ENCODE data around the gene EMD. TPM values are rescaled to one million over a fixed set of nuclear protein-coding genes. Genes with fewer than 3 reads are reported as not detected.

EMD gene
- polyA plus RNA-seq, 1 of the 3 experiments (the other 2 are of a cell fraction): 68.0 TPM

DNA sequence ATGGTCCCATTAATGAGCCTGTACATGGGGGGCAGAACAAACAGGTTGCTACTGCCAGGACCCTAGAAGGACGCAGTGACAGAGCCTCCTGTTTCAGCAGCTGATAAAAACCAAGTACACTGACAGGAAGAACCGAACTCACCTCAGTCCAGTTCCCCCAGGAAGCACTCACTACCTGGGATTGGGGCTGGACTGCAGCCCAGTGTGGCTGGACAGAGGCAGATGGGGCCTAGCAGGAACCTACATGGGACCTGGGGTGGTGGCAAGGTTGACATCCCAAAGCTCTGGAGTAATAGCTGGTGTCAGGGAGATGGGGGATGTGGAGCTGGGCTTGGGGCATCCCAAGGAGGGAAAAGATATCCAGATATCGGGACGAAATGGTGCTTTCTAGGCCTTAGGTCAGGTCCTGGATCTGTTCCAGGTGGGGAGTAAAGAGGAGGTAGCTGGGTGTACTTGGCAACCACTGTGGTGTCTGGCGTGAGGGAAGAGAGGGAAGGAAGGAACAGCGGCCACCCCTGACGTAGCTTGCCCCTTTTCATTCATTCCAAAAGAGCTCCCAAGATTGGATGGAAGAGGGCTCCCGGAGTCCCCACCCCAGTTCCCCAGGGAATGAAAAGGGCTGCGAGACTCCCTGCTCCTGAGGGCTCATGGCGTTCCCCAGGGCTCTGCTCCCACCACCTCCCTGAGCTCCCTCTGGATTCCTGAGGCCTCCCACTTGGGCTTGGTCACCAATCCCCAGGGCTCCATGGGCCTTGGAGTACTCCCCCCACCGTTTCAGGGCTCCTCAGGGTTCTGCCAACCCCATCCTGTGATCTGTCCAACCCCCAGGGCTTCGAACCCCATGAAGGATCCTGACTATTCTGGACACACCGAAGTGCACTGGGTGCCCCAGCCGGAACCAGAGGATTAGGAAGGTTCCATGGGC is 4.5 kb downstream of the EMD start:
- Histone ChIP-seq H3K4me2 (no peak overlapping the region), H3F3A (replicated peaks; ENCODE audit: insufficient read depth) (peaks cover 6% of the 10 kb centered on the region), H3K79me2 (ENCODE audit: insufficient read depth) (peaks cover 24% of the 10 kb centered on the region), H3K9me3 (no peaks in the 10 kb centered on the region), H3K27ac (ENCODE audit: low read depth in 2 of 2, low read length in 1 of 2) (no peak overlapping the region), H3K4me3 (ENCODE audit: low read depth in 2 of 2, low read length in 1 of 2) (no peak overlapping the region), H3K9ac (no peak overlapping the region), H3K4me1 (ENCODE audit: control insufficient read depth in 1 of 2, insufficient read depth in 2 of 2, low read depth in 1 of 2, low read length in 1 of 2) (peaks cover 0 to 17% of the 10 kb centered on the region in 2 experiments; a peak in 1 of 4 replicates), H4K20me1 (ENCODE audit: insufficient read depth) (no peaks in the 10 kb centered on the region), H3K36me3 (replicated peaks in 1 of 2; ENCODE audit: control insufficient read depth in 1 of 2, insufficient read depth in 2 of 2, low read length in 1 of 2) (no peaks in the 10 kb centered on the region), H3K27me3 (ENCODE audit: insufficient read depth) (no peaks in the 10 kb centered on the region; the same call in 1 of the 2 replicates), H3K9me2 (no peaks in the 10 kb centered on the region), H2AFZ (ENCODE audit: low read depth) (no peak overlapping the region)
- POLR2A ChIA-PET: interaction anchor here (0.6 to 1.2 kb wide), 3 partner anchors 16 to 75 kb away, joined by 3 read pairs; no protein-coding TSS in a partner anchor
- CTCF ChIA-PET: interaction anchor here (0.9 to 1.4 kb wide), 3 partner anchors 10 to 151 kb away, joined by 3 to 5 read pairs (median 3); no protein-coding TSS in a partner anchor
- 61% methylated on average over 12 of the region's 14 CpGs for WGBS (ENCODE audit: low lambda C conversion rate)
- TF ChIP-seq, protein P1, sequence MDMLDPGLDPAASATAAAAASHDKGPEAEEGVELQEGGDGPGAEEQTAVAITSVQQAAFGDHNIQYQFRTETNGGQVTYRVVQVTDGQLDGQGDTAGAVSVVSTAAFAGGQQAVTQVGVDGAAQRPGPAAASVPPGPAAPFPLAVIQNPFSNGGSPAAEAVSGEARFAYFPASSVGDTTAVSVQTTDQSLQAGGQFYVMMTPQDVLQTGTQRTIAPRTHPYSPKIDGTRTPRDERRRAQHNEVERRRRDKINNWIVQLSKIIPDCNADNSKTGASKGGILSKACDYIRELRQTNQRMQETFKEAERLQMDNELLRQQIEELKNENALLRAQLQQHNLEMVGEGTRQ (IDR thresholded peaks at IDR 0.05; ENCODE audit: borderline replicate concordance, low read depth, low read length): no peak
- no peak for TF ChIP-seq MEF2A (IDR thresholded peaks at IDR 0.05; ENCODE audit: borderline replicate concordance, low read depth)
- no peak for TF ChIP-seq RXRA (IDR thresholded peaks at IDR 0.05; ENCODE audit: borderline replicate concordance, low read depth)
- no peak for TF ChIP-seq RFX5 (IDR thresholded peaks at IDR 0.05; ENCODE audit: low read length)
- no peak for TF ChIP-seq RCOR1 (IDR thresholded peaks at IDR 0.05; ENCODE audit: low read length)
- TF ChIP-seq TEAD4 (IDR thresholded peaks at IDR 0.05; ENCODE audit: borderline replicate concordance, insufficient read depth): no peak
- TF ChIP-seq JUND (IDR thresholded peaks at IDR 0.05): no peak
- TF ChIP-seq TAF1 (IDR thresholded peaks at IDR 0.05; ENCODE audit: borderline replicate concordance, low read depth, low read length): no peak
- no peak for TF ChIP-seq YY1 (IDR thresholded peaks at IDR 0.05; ENCODE audit: low read depth)
- TF ChIP-seq SMC3 (IDR thresholded peaks at IDR 0.05; ENCODE audit: low read depth, low read length): no peak
- TF ChIP-seq NFIC (IDR thresholded peaks at IDR 0.05; ENCODE audit: borderline replicate concordance): no peak
- TF ChIP-seq, protein P2, sequence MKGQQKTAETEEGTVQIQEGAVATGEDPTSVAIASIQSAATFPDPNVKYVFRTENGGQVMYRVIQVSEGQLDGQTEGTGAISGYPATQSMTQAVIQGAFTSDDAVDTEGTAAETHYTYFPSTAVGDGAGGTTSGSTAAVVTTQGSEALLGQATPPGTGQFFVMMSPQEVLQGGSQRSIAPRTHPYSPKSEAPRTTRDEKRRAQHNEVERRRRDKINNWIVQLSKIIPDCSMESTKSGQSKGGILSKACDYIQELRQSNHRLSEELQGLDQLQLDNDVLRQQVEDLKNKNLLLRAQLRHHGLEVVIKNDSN (IDR thresholded peaks at IDR 0.05; ENCODE audit: borderline replicate concordance, low read depth): no peak
- TF ChIP-seq, protein P3, sequence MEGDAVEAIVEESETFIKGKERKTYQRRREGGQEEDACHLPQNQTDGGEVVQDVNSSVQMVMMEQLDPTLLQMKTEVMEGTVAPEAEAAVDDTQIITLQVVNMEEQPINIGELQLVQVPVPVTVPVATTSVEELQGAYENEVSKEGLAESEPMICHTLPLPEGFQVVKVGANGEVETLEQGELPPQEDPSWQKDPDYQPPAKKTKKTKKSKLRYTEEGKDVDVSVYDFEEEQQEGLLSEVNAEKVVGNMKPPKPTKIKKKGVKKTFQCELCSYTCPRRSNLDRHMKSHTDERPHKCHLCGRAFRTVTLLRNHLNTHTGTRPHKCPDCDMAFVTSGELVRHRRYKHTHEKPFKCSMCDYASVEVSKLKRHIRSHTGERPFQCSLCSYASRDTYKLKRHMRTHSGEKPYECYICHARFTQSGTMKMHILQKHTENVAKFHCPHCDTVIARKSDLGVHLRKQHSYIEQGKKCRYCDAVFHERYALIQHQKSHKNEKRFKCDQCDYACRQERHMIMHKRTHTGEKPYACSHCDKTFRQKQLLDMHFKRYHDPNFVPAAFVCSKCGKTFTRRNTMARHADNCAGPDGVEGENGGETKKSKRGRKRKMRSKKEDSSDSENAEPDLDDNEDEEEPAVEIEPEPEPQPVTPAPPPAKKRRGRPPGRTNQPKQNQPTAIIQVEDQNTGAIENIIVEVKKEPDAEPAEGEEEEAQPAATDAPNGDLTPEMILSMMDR (IDR thresholded peaks at IDR 0.05): no peak
- TF ChIP-seq RAD21 (IDR thresholded peaks at IDR 0.05; ENCODE audit: low read length): no peak
- TF ChIP-seq GATA2 (CRISPR knock-in tag; IDR thresholded peaks at IDR 0.05): no peak
- no peak for TF ChIP-seq FOSL2 (IDR thresholded peaks at IDR 0.05; ENCODE audit: borderline replicate concordance, low read depth)
- TF ChIP-seq CHD2 (IDR thresholded peaks at IDR 0.05; ENCODE audit: low read length, partially characterized antibody): no peak
- TF ChIP-seq, protein P4, sequence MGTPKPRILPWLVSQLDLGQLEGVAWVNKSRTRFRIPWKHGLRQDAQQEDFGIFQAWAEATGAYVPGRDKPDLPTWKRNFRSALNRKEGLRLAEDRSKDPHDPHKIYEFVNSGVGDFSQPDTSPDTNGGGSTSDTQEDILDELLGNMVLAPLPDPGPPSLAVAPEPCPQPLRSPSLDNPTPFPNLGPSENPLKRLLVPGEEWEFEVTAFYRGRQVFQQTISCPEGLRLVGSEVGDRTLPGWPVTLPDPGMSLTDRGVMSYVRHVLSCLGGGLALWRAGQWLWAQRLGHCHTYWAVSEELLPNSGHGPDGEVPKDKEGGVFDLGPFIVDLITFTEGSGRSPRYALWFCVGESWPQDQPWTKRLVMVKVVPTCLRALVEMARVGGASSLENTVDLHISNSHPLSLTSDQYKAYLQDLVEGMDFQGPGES (IDR thresholded peaks at IDR 0.05; ENCODE audit: low read depth, low read length): no peak
- no peak for DNase-seq
